Lower leg skin (tissue), 3 donors: Measurements from ENCODE around the gene CHI3L2.

ENCODE experiments used
- POLR2A ChIP-seq, 2 donors: fragments of 450-650 bp; IDR thresholded peaks; one replicate each; pipeline ENCODE4 v1.6.1; 2016 to 2017; ENCODE audit warnings: antibody characterized with exemption in 2 of 2, mild to moderate bottlenecking in 1 of 2, moderate library complexity in 1 of 2
- TF ChIP-seq, protein P1 (sequence below), 3 donors: fragments of 450-650 bp; IDR thresholded peaks; one replicate each; pipeline ENCODE4 v1.5.1; 2016; ENCODE audit warnings: antibody characterized with exemption in 3 of 3, mild to moderate bottlenecking in 3 of 3, moderate library complexity in 2 of 3

DNA sequence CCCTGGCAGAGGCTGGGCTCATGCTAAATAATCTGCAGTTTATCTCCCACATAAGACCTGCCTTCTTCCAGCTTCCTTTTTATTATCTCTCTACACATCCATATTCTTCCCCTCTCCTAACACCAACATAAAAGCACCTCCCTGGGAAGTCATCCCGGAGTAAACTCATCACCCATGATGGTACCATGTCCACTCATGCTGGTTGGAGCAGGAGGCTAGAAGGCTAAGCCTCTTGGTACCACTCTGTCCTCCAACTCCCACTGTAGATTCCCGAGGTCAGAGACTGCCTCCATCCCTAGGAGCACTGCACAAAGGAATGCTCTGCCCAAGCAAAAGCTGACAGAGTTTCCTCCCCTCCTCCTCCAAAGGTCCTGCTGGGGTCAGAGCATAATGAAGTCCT is 31.3 kb upstream of the CHI3L2 start:
- TF ChIP-seq, protein P1, sequence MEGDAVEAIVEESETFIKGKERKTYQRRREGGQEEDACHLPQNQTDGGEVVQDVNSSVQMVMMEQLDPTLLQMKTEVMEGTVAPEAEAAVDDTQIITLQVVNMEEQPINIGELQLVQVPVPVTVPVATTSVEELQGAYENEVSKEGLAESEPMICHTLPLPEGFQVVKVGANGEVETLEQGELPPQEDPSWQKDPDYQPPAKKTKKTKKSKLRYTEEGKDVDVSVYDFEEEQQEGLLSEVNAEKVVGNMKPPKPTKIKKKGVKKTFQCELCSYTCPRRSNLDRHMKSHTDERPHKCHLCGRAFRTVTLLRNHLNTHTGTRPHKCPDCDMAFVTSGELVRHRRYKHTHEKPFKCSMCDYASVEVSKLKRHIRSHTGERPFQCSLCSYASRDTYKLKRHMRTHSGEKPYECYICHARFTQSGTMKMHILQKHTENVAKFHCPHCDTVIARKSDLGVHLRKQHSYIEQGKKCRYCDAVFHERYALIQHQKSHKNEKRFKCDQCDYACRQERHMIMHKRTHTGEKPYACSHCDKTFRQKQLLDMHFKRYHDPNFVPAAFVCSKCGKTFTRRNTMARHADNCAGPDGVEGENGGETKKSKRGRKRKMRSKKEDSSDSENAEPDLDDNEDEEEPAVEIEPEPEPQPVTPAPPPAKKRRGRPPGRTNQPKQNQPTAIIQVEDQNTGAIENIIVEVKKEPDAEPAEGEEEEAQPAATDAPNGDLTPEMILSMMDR (IDR thresholded peaks at IDR 0.05), result no peak
- TF ChIP-seq POLR2A (IDR thresholded peaks at IDR 0.05), result no peak
